ENCODE results near the gene MKRN1.
"Not testable (repeated sequence)": the region's sequence is repeated elsewhere in the genome, so short reads cannot be mapped to it uniquely, and the experiment has no call there.

MKRN1 gene

DNA sequence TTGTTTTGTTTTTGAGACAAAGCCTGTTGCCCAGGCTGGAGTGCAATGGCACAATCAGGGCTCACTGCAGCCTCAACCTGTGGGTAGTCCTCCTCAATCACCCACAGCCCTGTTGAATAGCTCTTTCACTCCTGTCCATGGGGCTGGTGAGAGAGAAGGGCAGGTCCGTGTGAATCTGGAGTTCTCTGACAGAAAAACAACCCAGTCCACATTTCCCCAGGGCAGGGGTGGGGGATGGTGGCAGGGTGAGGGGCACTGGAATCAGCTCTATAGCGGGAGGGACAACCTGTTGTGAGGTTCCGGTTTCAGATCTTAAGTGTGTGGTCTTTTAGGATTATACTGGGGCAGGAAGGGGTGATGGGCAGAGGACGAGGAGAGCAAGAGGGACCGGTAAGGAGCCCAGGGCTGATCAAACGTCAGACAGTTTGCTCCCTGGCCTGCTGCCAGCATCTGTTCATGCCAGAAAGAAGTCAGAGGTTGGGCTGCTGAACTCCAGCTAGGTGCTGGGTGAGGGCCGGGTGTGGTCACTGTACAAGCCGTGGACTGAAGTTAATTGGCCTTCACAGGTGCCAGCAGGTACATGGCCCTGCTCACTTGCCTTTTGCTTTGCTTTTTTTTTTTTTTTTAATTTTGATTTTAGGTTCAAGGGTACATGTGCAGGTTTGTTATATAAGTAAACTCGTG is 33.2 kb upstream of the MKRN1 start:
- no peaks in the 10 kb centered on the region for H3K27me3 ChIP-seq (ENCODE audit: insufficient read depth, low read length)
- no peak overlapping the region for H2BK120ac ChIP-seq (ENCODE audit: insufficient read depth, low read length, poor library complexity)
- H4K91ac ChIP-seq (ENCODE audit: low read depth, low read length): no peak overlapping the region
- H3K79me2 ChIP-seq (ENCODE audit: control insufficient read depth, insufficient read depth, low read length, poor library complexity): no peaks in the 10 kb centered on the region
- no peak overlapping the region for H3K27ac ChIP-seq (ENCODE audit: low read depth, low read length)
- no peak overlapping the region for H3K4me2 ChIP-seq (ENCODE audit: low read length)
- no peak overlapping the region for H4K8ac ChIP-seq (ENCODE audit: low read depth, low read length)
- no CpG with 5 or more reads among the region's 9 CpGs for WGBS (ENCODE audit: extremely low coverage, insufficient coverage, insufficient read length)
- no peaks in the 10 kb centered on the region for H3K79me1 ChIP-seq (ENCODE audit: low read length)
- H3K4ac ChIP-seq (ENCODE audit: low read depth, low read length): no peak overlapping the region
- H2BK12ac ChIP-seq (ENCODE audit: low read length): no peak overlapping the region
- H3K18ac ChIP-seq (ENCODE audit: low read length): no peak overlapping the region
- H2BK5ac ChIP-seq (ENCODE audit: low read depth, low read length, poor library complexity): no peak overlapping the region
- H4K12ac ChIP-seq (ENCODE audit: low read depth, low read length): no peak overlapping the region
- H3K14ac ChIP-seq (ENCODE audit: low read length): no peak overlapping the region
- no peaks in the 10 kb centered on the region for H3K36me3 ChIP-seq (ENCODE audit: control insufficient read depth in 1 of 2, insufficient read depth in 2 of 2, low read length in 2 of 2)
- H3K4me3 ChIP-seq (ENCODE audit: low read depth, low read length): no peak overlapping the region
- no peak overlapping the region for H3K23ac ChIP-seq (ENCODE audit: low read length)
- H2AK5ac ChIP-seq (ENCODE audit: low read length): no peak overlapping the region
- no peak overlapping the region for H2AFZ ChIP-seq (ENCODE audit: insufficient read depth, low read length, poor library complexity)
- H3K9ac ChIP-seq (ENCODE audit: low read length): no peak overlapping the region
- DNase-seq: peak; percentile 56 to 71
- no peaks in the 10 kb centered on the region for H3K9me3 ChIP-seq (ENCODE audit: insufficient read depth, low read depth, low read length)
- H3K4me1 ChIP-seq (ENCODE audit: control insufficient read depth in 1 of 2, insufficient read depth in 2 of 2, low read length in 2 of 2): peaks cover 0 to 3% of the 10 kb centered on the region in 2 experiments

DNA sequence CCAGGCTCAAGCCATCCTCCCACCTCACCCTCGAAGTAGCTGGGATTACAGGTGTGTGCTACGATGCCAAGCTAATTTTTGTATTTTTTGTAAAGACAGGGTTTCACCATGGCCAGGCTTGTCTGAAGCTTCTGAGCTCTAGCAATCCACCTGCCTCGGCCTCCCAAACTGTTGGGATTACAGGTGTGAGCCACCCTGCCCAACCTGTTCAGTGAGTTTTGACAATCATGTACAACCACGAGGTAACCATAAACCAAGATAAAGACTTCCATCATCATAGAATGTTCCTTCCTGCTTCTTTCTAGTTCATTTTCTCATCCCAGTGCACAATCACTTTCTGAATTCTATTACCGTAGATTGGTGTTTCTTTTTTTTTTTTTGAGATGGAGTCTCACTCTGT is 30.5 kb upstream of the MKRN1 start:
- no peak overlapping the region for H3K27ac ChIP-seq (ENCODE audit: low read depth, low read length)
- no peak overlapping the region for H3K23ac ChIP-seq (ENCODE audit: low read length)
- no peak overlapping the region for H2BK12ac ChIP-seq (ENCODE audit: low read length)
- H3K4me3 ChIP-seq (ENCODE audit: low read depth, low read length): no peak overlapping the region
- H3K4ac ChIP-seq (ENCODE audit: low read depth, low read length): no peak overlapping the region
- H3K18ac ChIP-seq (ENCODE audit: low read length): no peak overlapping the region
- H3K79me2 ChIP-seq (ENCODE audit: control insufficient read depth, insufficient read depth, low read length, poor library complexity): no peaks in the 10 kb centered on the region
- H2AFZ ChIP-seq (ENCODE audit: insufficient read depth, low read length, poor library complexity): no peak overlapping the region
- H4K91ac ChIP-seq (ENCODE audit: low read depth, low read length): no peak overlapping the region
- no peak overlapping the region for H3K4me2 ChIP-seq (ENCODE audit: low read length)
- peaks cover 6 to 11% of the 10 kb centered on the region in 2 experiments for H3K4me1 ChIP-seq (ENCODE audit: control insufficient read depth in 1 of 2, insufficient read depth in 2 of 2, low read length in 2 of 2)
- no peak overlapping the region for H4K8ac ChIP-seq (ENCODE audit: low read depth, low read length)
- H3K36me3 ChIP-seq (ENCODE audit: control insufficient read depth in 1 of 2, insufficient read depth in 2 of 2, low read length in 2 of 2): no peaks in the 10 kb centered on the region
- no peak overlapping the region for H3K14ac ChIP-seq (ENCODE audit: low read length)
- DNase-seq: peak; percentile 76 to 84
- H4K12ac ChIP-seq (ENCODE audit: low read depth, low read length): no peak overlapping the region
- H2BK120ac ChIP-seq (ENCODE audit: insufficient read depth, low read length, poor library complexity): no peak overlapping the region
- H2AK5ac ChIP-seq (ENCODE audit: low read length): no peak overlapping the region
- WGBS (ENCODE audit: extremely low coverage, insufficient coverage, insufficient read length): no CpG with 5 or more reads among the region's 5 CpGs
- H3K9ac ChIP-seq (ENCODE audit: low read length): no peak overlapping the region
- H2BK5ac ChIP-seq (ENCODE audit: low read depth, low read length, poor library complexity): no peak overlapping the region
- H3K79me1 ChIP-seq (ENCODE audit: low read length): peaks cover 4% of the 10 kb centered on the region
- no peaks in the 10 kb centered on the region for H3K9me3 ChIP-seq (ENCODE audit: insufficient read depth, low read depth, low read length)
- no peaks in the 10 kb centered on the region for H3K27me3 ChIP-seq (ENCODE audit: insufficient read depth, low read length)

DNA sequence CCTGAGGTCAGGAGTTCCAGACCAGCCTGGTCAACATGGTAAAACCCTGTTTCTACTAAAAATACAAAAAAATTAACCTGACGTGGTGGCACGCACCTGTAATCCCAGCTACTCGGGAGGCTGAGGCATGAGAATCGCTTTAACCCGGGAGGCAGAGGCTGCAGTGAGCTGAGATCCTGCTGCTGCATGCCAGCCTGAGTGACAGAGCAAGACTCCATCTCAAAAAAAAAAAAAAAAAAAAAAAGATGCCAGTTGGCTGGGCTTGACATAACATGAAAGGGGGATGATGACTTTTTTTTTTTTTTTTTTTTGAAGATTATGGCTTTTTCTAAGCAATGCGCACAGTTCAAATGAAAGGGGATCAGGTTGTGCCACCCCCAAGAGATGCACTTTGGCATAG is 28.3 kb upstream of the MKRN1 start:
- not testable (repeated sequence) for H4K8ac ChIP-seq (ENCODE audit: low read depth, low read length); H3K27me3 ChIP-seq (ENCODE audit: insufficient read depth, low read length); H3K79me2 ChIP-seq (ENCODE audit: control insufficient read depth, insufficient read depth, low read length, poor library complexity); DNase-seq; H2BK5ac ChIP-seq (ENCODE audit: low read depth, low read length, poor library complexity); H3K4me3 ChIP-seq (ENCODE audit: low read depth, low read length); H2BK120ac ChIP-seq (ENCODE audit: insufficient read depth, low read length, poor library complexity); H3K4me2 ChIP-seq (ENCODE audit: low read length); H3K9me3 ChIP-seq (ENCODE audit: insufficient read depth, low read depth, low read length); H3K23ac ChIP-seq (ENCODE audit: low read length); H3K4ac ChIP-seq (ENCODE audit: low read depth, low read length); H3K36me3 ChIP-seq (ENCODE audit: control insufficient read depth in 1 of 2, insufficient read depth in 2 of 2, low read length in 2 of 2); H2BK12ac ChIP-seq (ENCODE audit: low read length); H4K12ac ChIP-seq (ENCODE audit: low read depth, low read length); H3K18ac ChIP-seq (ENCODE audit: low read length); H3K27ac ChIP-seq (ENCODE audit: low read depth, low read length); H4K91ac ChIP-seq (ENCODE audit: low read depth, low read length); H3K9ac ChIP-seq (ENCODE audit: low read length); H2AK5ac ChIP-seq (ENCODE audit: low read length); H2AFZ ChIP-seq (ENCODE audit: insufficient read depth, low read length, poor library complexity); H3K14ac ChIP-seq (ENCODE audit: low read length); H3K79me1 ChIP-seq (ENCODE audit: low read length)
- WGBS (ENCODE audit: extremely low coverage, insufficient coverage, insufficient read length): no CpG with 5 or more reads among the region's 6 CpGs
- peaks cover 6 to 11% of the 10 kb centered on the region in 2 experiments for H3K4me1 ChIP-seq (ENCODE audit: control insufficient read depth in 1 of 2, insufficient read depth in 2 of 2, low read length in 2 of 2)

DNA sequence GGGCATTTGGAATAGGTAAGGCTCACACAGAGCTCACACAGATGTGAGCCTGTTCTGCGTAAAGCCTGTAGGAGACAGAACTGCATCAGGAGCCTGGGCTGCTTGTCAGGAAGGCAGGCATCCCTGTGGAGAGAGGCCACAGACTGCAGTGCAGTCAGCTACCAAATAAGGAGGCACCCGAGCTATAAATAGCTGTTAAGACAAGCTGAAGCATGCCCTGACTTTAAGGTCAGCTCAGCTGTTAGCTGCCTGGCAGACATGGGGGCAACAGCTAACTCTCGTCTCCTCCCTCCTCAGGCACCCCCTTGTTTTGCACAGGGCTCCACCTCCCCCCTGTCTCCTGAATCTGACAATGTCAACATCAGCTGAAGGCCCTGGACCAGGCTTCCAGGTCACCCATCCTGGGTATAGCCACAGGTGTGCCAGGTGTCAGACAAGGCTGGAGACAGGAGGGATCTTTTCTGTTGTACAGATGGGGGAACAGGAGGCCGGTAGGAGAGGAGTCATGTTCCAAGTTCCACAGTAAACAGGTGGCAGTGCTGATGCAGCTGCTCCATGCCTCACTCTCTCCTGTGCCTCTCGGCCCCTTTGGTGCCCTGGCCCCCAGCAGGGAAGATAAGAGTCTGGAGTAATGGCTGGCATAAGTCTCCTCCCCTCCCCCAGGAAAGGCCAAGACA is 27.6 kb upstream of the MKRN1 start:
- WGBS (ENCODE audit: extremely low coverage, insufficient coverage, insufficient read length): no CpG with 5 or more reads among the region's 5 CpGs
- peak overlapping the region; percentile 67 for H2BK12ac ChIP-seq (ENCODE audit: low read length)

More for the DNA sequence above, 27.6 kb upstream of the MKRN1 start:
- Histone ChIP-seq H3K9me3 (ENCODE audit: insufficient read depth, low read depth, low read length) (no peaks in the 10 kb centered on the region), H4K8ac (ENCODE audit: low read depth, low read length) (no peak overlapping the region), H3K79me1 (ENCODE audit: low read length) (peaks cover 4% of the 10 kb centered on the region), H3K14ac (ENCODE audit: low read length) (no peak overlapping the region), H3K27me3 (ENCODE audit: insufficient read depth, low read length) (no peaks in the 10 kb centered on the region), H3K4me3 (ENCODE audit: low read depth, low read length) (no peak overlapping the region), H2AFZ (ENCODE audit: insufficient read depth, low read length, poor library complexity) (peak overlapping the region; percentile 23), H3K18ac (ENCODE audit: low read length) (peak overlapping the region; percentile 38), H3K4me1 (ENCODE audit: control insufficient read depth in 1 of 2, insufficient read depth in 2 of 2, low read length in 2 of 2) (peaks cover 6 to 11% of the 10 kb centered on the region in 2 experiments), H4K12ac (ENCODE audit: low read depth, low read length) (peak overlapping the region; percentile 17), H3K9ac (ENCODE audit: low read length) (no peak overlapping the region), H3K27ac (ENCODE audit: low read depth, low read length) (peak overlapping the region; percentile 3), H3K4ac (ENCODE audit: low read depth, low read length) (no peak overlapping the region), H2BK120ac (ENCODE audit: insufficient read depth, low read length, poor library complexity) (peak overlapping the region; percentile 41), H3K36me3 (ENCODE audit: control insufficient read depth in 1 of 2, insufficient read depth in 2 of 2, low read length in 2 of 2) (no peaks in the 10 kb centered on the region), H3K23ac (ENCODE audit: low read length) (no peak overlapping the region), H3K79me2 (ENCODE audit: control insufficient read depth, insufficient read depth, low read length, poor library complexity) (no peaks in the 10 kb centered on the region), H3K4me2 (ENCODE audit: low read length) (peak overlapping the region; percentile 35), H4K91ac (ENCODE audit: low read depth, low read length) (peak overlapping the region; percentile 45), H2BK5ac (ENCODE audit: low read depth, low read length, poor library complexity) (peak overlapping the region; percentile 17), H2AK5ac (ENCODE audit: low read length) (peak overlapping the region; percentile 51)
- no peak for DNase-seq
